AG09319 (cell line): ENCODE measurements around the gene ENTPD2.

Source experiments
- DNase-seq: peaks from one replicate; pipeline ENCODE4 v3.0.0-alpha.2; 2010; ENCODE audit warnings: low read depth; ENCODE audit errors: extremely low read depth
- TF ChIP-seq, protein P1 (sequence below): IDR thresholded peaks from 2 replicates; pipeline ENCODE4 v1.5.1; 2011; ENCODE audit warnings: low read depth, mild to moderate bottlenecking, inconsistent platforms, low read length, moderate library complexity

The ENTPD2 gene

DNA sequence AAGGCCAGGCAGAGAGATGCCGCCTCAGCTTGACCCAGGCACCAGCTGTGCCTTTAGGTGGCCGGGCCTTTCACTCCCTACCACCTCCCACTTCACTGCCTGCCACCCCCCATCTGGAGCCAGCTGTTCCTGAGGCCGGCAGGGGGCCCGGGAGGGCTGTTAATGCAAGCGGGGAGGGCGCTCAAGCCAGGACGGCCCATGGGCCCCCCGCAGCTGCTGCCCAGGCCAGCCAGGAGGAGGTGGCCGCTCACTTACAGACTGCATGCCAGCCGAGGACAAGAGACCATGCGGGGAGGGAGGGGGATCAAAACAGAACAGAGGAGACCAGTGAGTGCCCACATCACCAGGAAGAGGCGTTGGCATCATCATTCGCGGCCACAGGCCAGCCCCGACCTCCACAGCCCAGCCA lies 30.3 kb downstream of the ENTPD2 start:
- DNase-seq, result no peak
- TF ChIP-seq, protein P1, sequence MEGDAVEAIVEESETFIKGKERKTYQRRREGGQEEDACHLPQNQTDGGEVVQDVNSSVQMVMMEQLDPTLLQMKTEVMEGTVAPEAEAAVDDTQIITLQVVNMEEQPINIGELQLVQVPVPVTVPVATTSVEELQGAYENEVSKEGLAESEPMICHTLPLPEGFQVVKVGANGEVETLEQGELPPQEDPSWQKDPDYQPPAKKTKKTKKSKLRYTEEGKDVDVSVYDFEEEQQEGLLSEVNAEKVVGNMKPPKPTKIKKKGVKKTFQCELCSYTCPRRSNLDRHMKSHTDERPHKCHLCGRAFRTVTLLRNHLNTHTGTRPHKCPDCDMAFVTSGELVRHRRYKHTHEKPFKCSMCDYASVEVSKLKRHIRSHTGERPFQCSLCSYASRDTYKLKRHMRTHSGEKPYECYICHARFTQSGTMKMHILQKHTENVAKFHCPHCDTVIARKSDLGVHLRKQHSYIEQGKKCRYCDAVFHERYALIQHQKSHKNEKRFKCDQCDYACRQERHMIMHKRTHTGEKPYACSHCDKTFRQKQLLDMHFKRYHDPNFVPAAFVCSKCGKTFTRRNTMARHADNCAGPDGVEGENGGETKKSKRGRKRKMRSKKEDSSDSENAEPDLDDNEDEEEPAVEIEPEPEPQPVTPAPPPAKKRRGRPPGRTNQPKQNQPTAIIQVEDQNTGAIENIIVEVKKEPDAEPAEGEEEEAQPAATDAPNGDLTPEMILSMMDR, result no peak

DNA sequence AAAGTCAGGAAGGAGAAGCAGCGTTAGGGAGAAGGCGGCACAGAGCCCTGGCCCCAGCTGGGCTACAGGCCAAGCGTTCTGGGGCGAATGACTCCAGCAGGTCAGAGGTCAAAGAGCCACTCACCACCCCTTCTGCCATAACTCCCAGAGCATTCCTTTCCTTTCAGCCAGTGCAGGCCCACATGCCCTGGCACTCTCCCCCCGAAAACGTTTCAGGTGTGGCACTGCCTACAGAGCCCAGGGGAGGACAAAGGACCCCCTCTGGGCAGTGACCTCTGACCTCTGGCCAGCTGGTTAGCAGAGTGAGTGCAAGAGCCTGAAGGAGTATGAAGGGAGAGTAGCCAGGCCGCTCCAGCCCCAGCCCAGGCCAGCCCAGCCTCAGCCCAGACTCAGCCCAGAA lies 30.7 kb downstream of the ENTPD2 start:
- TF ChIP-seq, protein P1, result no peak
- no peak for DNase-seq

DNA sequence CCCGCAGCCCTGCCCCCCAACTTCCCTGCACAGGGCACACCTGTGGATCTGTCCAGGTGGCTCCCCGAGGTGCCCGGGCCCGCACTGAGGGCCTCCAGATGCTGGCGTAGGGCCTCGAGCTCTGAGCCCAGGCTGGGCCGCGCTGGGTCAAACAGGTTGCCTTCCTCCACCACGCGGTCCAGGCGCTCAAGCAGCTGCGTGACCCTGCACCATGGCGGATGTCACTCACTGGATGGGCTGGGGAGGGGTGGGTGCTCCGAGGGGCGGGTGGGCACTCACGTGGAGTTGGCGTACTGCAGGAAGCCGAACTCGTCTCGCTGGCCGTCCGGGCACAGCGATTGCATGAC lies 31.2 kb downstream of the ENTPD2 start:
- TF ChIP-seq, protein P1, result no peak
- no peak for DNase-seq

DNA sequence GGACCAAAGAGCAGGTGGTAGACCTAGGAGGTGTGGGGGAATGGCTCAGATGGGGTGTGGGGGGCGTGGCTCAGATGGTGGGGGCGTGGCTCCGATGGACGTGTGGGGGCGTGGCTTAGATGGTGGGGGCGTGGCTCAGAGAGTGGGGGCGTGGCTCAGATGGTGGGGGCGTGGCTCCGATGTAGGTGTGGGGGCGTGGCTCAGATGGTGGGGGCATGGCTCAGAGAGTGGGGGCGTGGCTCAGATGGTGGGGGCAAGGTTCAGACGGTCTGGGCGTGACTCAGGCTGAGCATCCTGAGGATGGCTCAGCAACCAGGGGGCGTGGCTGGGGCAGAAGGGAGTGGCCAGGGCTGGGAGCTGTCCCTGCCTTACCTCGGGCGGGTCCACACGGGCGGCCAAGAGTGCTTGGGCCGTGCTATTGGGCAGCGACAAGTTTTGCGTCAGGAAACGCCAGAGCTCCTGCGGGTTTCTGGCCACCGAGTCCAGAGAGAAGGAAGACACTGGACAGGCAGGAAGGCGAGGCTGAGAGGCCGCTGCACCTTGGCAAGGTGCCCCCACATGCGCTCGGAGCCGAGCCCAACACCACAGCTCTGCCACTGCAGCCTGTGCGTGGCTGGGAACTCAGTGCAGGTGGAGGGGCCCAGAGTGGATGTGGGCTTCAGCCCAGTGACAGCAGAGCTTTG lies 31.7 kb downstream of the ENTPD2 start:
- DNase-seq, result no peak
- TF ChIP-seq, protein P1, result no peak

DNA sequence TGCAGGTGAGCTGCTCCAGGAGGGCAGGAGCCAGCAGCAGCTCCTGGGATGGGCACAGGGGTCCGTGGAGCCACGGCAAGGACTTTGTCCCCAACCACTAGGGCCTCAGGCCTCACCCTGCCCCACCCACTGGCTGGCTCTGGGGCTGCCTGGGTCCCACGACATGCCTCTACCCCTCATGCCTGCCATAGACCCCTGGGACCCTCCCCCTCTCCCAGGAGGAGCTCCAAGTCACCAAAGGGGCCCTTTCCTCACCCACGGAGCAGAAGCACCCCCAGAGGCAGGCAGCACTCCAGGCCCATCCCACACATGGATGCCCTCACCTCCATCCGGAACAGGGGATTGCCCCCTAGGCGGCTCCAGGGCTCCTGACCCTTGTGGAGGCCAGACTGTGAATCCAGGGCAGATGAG lies 32.3 kb downstream of the ENTPD2 start:
- no peak for DNase-seq
- TF ChIP-seq, protein P1, result no peak

DNA sequence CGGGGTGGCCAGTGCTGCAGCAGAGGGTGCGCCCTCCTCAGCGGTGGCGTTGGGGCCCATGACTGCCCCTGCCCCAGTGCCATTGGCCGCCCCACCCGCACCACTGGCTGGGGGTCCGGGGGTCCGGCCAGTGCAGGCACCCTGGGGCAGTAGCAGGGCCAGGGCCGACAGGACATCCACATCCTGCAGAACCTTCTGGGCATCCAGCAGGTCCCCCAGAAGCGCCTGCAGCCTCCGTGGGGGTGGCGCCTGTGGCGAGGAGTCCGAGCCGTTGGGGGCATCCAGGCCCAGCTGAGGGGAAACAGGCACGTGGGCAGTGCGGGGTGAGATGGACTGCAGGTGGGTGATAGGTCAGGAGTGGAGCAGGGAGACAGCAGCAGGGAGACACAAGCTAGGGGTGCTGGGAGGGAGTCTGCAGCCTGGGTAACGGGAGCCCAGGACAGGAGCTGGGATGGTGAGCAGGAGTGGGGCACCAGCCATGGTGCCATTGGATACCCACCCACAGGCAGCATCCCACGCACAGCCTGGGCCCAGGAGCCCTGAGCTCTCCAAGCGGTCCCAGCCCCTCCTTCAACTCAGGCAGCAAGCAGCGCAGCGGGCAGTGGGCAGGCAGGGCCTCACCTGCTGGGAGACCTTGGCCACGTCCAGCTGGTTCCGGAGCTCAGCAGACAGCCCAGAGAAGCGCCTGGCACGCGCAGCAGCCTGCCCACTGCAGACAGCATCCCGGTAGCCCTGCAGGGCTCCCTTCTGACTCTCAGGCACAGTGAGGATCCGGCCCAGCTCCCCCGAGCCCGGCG lies 32.9 kb downstream of the ENTPD2 start:
- TF ChIP-seq, protein P1, result no peak
- DNase-seq, result no peak
